ENCODE data around the gene RAI1.

Gene RAI1

GRCh38 chr17:17699491-17699890 is 18.2 kb downstream of the RAI1 start:
- no peak for DNase-seq

- DNase-seq, result no peak
Observed at GRCh38 chr17:17700251-17700969, 19.2 kb downstream of the RAI1 start.

- DNase-seq, result no peak
Observed at GRCh38 chr17:17701112-17701511, 19.9 kb downstream of the RAI1 start.

DNA sequence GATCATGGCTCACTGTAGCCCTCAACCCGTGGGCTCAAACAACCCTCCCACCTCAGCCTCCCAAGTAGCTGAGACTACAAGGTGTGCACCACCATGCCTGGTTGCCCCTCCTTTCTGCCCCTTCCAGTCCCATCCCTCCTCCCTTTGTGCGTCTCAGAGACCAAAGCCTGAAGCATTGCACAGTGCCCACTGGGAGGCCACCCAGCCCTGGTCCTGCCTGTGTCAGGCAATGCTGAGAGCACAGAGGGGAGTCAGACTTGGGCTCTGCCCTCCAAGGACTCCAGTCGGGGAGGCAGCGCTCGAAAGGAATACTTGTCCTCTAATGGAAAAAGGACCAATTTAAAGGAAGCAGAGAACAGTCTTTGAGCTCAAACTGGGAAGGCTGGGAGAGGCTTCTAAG is 20.4 kb downstream of the RAI1 start:
- DNase-seq, result no peak

DNA sequence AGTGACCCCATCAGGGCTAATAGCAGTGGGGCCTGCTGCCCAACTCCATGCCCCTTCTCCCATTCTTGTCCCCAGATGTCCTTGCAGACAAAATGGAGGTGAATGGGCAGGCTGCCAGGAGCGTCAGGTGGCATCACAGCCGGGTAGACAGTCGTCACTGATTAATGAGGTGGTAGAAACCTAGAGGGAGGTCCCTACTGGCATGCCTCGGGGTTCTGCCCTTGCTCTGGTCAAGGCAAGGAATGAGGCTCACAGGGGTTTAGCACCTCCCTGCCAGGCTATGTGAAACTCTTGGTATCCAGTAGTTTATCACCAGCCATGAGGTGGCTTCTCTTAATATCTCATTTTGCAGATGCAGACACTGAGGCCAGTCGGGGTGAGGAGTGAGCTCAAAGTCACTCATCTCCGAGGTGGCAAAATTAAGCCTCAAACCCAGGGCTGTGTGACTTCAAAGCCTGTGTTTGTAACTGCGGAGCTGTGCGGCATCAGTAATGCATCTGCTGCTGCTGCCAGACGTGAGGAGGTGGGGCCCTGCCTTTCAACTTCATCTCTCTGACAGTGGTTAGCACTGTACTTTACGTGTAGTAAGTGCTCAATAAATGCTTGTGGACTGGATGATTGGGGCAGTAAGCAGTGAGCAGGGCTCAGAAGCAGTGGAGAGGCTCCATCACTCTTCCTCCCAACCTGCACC is 21.3 kb downstream of the RAI1 start:
- no peak for DNase-seq

DNA sequence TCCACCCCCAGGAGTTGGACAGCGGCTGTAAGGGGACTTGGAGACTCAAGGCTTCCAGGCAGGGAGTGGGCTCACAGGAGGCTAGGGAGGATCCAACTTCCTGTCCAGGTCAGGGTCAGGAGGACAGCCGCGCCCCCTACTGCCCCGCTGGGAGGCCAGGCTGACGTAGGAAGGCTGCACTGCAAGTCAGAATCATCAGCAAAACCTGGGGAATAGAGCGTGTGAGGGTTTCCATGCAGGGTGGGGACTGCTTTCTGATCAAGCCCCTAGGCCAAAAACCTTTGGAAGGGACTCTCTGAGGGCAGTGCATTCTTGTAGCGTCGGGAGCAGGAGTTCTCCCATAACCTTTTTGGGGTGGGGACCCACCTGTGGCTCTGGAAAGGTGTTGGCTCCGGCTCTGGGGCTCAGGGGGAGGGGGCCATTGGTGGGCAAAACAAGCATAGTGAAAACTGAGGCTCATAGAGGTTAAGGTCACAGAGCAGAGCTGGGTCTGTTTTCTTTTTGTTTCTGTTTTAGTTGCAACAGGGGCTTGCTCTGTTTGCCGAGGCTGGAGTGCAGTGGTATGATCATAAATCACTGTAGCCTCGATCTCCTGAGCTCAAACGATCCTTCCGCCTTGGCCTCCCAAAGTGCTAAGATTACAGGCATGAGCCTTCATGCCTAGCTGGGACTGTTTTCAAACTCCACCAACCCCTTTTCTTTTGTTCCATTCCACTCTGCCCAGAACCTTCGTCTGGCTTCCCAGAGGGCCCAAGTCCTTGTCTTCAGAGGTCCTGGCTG is 22.1 kb downstream of the RAI1 start:
- DNase-seq, result no peak

- DNase-seq, result no peak
Observed at GRCh38 chr17:17704931-17705330, 23.7 kb downstream of the RAI1 start.

- no peak for DNase-seq
Observed at GRCh38 chr17:17706140-17707060, 25.1 kb downstream of the RAI1 start.

DNA sequence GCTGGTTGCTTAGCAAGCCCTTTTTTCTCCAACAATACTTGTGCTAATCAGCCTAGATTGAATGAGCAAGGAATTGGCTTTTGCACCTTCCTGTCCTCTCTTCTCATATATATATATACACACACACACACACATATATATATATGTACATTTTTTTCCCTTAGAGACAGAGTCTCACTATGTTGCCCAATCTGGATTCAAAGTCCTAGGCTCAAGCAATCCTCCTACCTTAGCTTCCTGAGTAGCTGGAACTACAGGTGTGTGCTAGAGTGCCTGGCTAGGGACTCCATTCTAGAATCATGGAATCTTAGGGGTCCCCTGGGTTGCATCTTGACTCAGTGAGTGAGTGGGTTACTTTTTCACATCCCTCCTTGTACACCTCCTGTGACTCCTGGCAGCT is 27.0 kb downstream of the RAI1 start:
- no peak for DNase-seq

GRCh38 chr17:17708816-17709215 is 27.6 kb downstream of the RAI1 start:
- no peak for DNase-seq

DNA sequence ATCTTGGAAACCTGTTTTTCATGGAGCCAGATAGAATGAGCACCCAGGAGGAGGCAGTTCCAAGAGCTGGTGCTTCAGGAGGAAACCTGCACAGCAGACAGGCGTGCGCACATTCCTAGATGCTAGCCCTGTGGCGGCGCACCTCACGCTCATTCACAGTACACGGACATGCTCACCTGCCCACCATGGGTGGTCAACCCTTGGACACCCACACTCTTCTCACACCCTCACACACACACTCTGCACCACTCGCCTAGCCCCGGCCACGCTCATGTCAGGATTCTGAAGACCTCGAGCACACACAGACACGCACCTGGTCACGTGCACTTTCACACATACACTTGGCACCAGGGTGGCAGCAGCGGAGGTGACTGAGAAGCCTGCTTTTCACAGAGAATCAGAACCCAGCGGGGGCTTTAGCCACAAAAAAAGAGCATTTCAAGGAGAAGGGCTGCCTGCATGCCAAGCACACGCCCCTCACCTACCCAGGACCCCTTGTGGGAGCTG is 28.6 kb downstream of the RAI1 start:
- no peak for DNase-seq

GRCh38 chr17:17710355-17710727 is 29.1 kb downstream of the RAI1 start:
- no peak for DNase-seq

- DNase-seq, result no peak
Observed at GRCh38 chr17:17710728-17711541, 29.7 kb downstream of the RAI1 start.

- DNase-seq, result no peak
Observed at GRCh38 chr17:17711641-17712162, 30.4 kb downstream of the RAI1 start.

DNA sequence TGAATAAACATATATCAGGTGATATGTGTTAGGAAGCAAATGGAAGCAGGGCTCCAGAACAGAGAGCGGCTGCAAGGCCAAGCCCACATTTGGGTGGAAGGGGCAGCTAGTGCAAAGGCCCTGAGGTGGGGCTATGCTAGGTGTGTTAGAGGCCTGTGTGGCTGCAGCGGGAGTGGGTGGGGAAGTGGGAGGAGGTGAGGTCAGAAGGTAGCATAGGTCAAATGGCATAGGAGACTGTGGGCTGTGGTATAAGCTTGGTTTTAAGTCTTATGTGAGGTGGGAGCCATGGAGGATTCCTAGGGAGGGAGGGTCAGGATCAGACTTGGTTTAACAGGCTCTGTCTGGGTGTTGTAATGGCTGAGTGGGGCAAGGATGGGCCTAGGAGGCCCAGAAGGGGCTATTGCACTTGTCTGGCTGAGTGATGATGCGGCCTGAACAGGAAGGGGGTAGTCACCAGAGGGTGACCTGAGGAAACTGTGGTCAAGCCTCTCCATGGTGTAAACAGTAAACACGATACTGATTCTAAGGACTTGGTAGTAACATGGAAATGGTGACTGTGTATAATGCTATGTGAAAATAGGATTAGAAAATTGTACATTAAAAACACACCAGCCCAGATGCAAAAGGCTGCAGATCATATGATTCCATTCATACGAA is 31.1 kb downstream of the RAI1 start:
- no peak for DNase-seq

GRCh38 chr17:17713839-17714238 is 32.6 kb downstream of the RAI1 start:
- DNase-seq, result no peak

DNA sequence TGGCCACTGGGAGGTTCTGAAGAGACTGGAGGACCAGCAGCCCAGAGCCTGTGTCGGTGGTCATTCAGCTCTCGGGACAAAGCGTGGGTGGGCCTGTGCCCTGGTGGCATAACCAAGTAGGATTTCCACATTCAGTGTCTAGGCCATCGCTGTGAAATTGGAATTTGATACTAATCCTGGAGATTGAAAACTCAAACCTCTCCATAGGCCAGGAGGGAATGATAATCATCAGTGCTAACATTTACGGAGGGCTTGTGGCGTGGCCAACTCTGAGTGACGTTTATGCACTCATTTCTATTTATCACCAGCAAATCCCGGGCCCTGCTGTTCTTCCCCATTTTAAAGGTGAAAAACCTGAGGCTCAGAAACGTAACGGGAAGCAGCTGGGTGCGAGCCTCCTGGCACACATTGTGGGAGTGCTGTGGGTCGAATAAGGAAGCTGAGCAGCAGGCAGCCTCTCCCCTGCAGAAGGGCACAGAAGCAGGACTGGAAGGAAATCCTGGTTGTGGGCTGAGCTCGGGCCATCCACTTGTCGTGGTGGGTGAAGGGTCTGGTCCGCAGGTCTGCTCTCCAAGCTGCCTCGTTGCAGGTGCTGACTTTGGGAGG is 33.1 kb downstream of the RAI1 start:
- DNase-seq, result no peak

DNA sequence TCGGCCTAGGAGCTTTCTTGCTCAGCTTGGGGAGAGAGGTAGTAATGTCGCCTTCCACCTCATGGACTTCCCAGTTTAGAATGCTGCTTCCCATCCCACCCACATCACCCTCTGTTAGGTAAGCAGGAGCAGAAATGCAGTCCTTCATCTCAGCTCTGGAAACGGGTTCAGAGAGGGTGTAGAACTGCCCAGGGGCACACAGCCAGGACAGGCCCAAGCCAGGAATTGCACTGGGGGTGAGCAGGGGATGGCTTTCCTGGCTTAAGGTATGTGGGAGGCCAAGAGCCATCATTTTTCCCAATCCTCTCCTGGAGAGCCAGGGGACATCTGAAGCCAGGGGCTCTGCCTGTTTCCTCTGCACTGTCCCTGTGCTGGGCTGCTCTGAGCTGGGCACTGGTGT is 33.6 kb downstream of the RAI1 start:
- DNase-seq, result no peak

DNA sequence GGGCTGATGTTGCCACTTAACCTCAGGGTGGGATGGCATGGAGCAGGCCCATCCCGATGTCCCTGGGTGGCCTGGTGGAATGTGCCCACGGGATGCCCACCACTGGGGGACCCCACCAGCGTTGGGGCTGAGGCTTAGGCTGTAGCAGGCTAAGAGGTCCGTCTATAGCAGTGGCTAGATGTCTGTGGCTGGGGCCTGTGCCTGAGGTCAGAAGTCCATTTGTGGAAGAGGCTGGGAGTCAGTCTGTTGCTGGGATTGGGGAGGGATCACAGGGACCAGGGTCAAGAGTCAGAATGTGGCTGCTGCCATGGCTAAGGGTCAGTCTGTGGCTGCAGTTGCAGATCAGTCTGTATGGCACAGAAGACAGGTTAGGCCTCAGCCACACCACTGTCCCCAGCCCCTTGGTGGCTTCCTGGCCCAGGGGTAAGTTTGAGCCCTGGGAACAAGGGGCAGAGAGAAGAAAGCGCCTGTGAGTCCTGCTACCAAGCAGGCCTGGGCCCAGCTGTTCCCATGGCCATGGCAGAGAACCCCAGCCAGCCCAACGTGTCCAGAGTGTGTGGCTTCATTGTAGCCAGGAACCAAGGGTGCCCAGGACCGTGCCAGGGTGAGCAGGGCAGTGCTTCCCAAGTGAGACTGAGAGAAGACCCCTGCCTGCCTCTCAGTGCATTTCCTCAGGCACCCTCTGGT is 35.7 kb downstream of the RAI1 start:
- no peak for DNase-seq

- no peak for DNase-seq
Observed at GRCh38 chr17:17718251-17718650, 37.0 kb downstream of the RAI1 start.

Data from NCI-H2227 treated with DMSO at 0.1 percent for 48 hours (cell line).